Common myeloid progenitor, CD34-positive (primary cell): ENCODE data around the gene ZNF12. TPM values are rescaled to one million over a fixed set of nuclear protein-coding genes. Genes with fewer than 3 reads are reported as not detected.
A peak's percentile ranks its signal among the peaks of the same experiment; 100 is the strongest.
"Not testable (repeated sequence)": the region's sequence is repeated elsewhere in the genome, so short reads cannot be mapped to it uniquely, and the experiment has no call there.

ENCODE experiments used
- CTCF ChIA-PET: fragments of 350-600 bp; sonication (Branson Sonifier 250); formaldehyde crosslinking; loops from one replicate; lab custom pipeline; 2021; ENCODE audit warnings: antibody characterized with exemption; lab: Charles Lee
- POLR2A ChIA-PET: fragments of 350-600 bp; sonication (Branson Sonifier 250); formaldehyde crosslinking; loops from one replicate; lab custom pipeline; 2021; ENCODE audit warnings: antibody characterized with exemption; lab: Charles Lee
- DNase-seq, 3 donors: peaks; one replicate each; pipeline versions ENCODE4 v3.0.0 to v3.0.0-alpha.2; 2013
- H3K27ac ChIP-seq, 2 experiments: 1 replicate in 1 of 2; 2 replicates in 1 of 2; pipeline ENCODE4 v1.7.0; 2013; ENCODE audit warnings: inconsistent platforms in 2 of 2, low read length in 2 of 2, mild to moderate bottlenecking in 2 of 2, low read depth in 1 of 2, moderate library complexity in 1 of 2; ENCODE audit not compliant: severe bottlenecking in 2 of 2, insufficient read depth in 1 of 2, poor library complexity in 1 of 2
- H3K27me3 ChIP-seq, 5 experiments: replicated peaks in 2 of 5; 1 replicate in 3 of 5; 2 replicates in 2 of 5; pipeline versions ENCODE4 v1.6.1 to v1.7.0; 2013; ENCODE audit warnings: low read length in 4 of 5, mild to moderate bottlenecking in 2 of 5, moderate library complexity in 2 of 5, inconsistent platforms in 1 of 5; ENCODE audit not compliant: insufficient read depth in 5 of 5, control insufficient read depth in 4 of 5
- H3K36me3 ChIP-seq, 4 experiments: 1 replicate in 2 of 4; 2 replicates in 2 of 4; pipeline versions ENCODE4 v1.6.1 to v1.7.0; 2013; ENCODE audit warnings: low read length in 3 of 4, control low read depth in 1 of 4, mild to moderate bottlenecking in 1 of 4; ENCODE audit not compliant: control insufficient read depth in 4 of 4, insufficient read depth in 4 of 4
- H3K4me1 ChIP-seq, 4 experiments: 1 replicate in 3 of 4; 2 replicates in 1 of 4; pipeline versions ENCODE4 v1.6.1 to v1.7.1; 2013; ENCODE audit warnings: low read length in 3 of 4, mild to moderate bottlenecking in 3 of 4, control low read depth in 1 of 4, inconsistent platforms in 1 of 4, moderate library complexity in 1 of 4; ENCODE audit not compliant: control insufficient read depth in 4 of 4, insufficient read depth in 4 of 4; ENCODE audit errors: control extremely low read depth in 1 of 4
- H3K4me3 ChIP-seq, 7 experiments: 1 replicate in 4 of 7; 2 replicates in 3 of 7; pipeline versions ENCODE4 v1.5.1 to v1.7.0; 2013; ENCODE audit warnings: mild to moderate bottlenecking in 7 of 7, low read length in 6 of 7, moderate library complexity in 6 of 7, inconsistent platforms in 2 of 7, low read depth in 2 of 7, control low read depth in 1 of 7; ENCODE audit not compliant: insufficient read depth in 4 of 7, control insufficient read depth in 1 of 7; ENCODE audit errors: extremely low read depth in 1 of 7
- H3K9me3 ChIP-seq, 5 experiments: 1 replicate in 4 of 5; 2 replicates in 1 of 5; pipeline versions ENCODE4 v1.6.1 to v1.7.1; 2013; ENCODE audit warnings: low read length in 4 of 5, mild to moderate bottlenecking in 2 of 5, inconsistent platforms in 1 of 5, low read depth in 1 of 5, moderate library complexity in 1 of 5; ENCODE audit not compliant: control insufficient read depth in 4 of 5, insufficient read depth in 2 of 5; ENCODE audit errors: control extremely low read depth in 1 of 5
- WGBS: methylation state at CpG from one replicate; pipeline ENCODE4 v1.1.5; 2013; ENCODE audit not compliant: insufficient coverage; 5-methylcytosine and 5-hydroxymethylcytosine counted together
- polyA plus RNA-seq: library from polyadenylated mRNA; unstranded; fragments of 120-200 nt; gene quantifications from one replicate; pipeline ENCODE4 v1.2.1, GENCODE V29; 2013

Gene ZNF12
- 21.5 TPM for polyA plus RNA-seq

- Histone ChIP-seq H3K4me1 (peaks cover 5 to 20% (median 16%) of the 10 kb centered on the region in 4 experiments), H3K4me3 (peak within 1 kb of the TSS; percentile 79 to 94 (median 85)), H3K36me3 (peaks cover 13 to 28% (median 24%) of the 10 kb centered on the region in 4 experiments), H3K9me3 (peaks cover 0 to 26% (median 16%) of the 10 kb centered on the region in 5 experiments), H3K27ac (peak within 1 kb of the TSS; percentile 86 to 93), H3K27me3 (peaks cover 0 to 7% (median 0%) of the 10 kb centered on the region in 5 experiments)
- peak; percentile 92 to 93 (median 92) for DNase-seq
- POLR2A ChIA-PET: no interaction called here
- CTCF ChIA-PET: no interaction called here
- 2% methylated on average over 62 of the region's 65 CpGs for WGBS
Observed at GRCh38 chr7:6706666-6707407, at the start of gene ZNF12. Gene ZNF12 (minus strand): TSS chr7:6706947. CDS start chr7:6705173, 1,774 bp downstream.

- POLR2A ChIA-PET, H3K9me3 ChIP-seq, H3K36me3 ChIP-seq, H3K27ac ChIP-seq, H3K4me1 ChIP-seq, CTCF ChIA-PET, H3K27me3 ChIP-seq, DNase-seq: not testable (repeated sequence)
- peak within 1 kb of the TSS in 1 of 7 experiments; percentile 10 for H3K4me3 ChIP-seq
- no CpG with 5 or more reads among the region's 38 CpGs for WGBS
Observed at GRCh38 chr7:6753964-6754363, 47.2 kb upstream of the ZNF12 start, which contains the start of gene RSPH10B2. Gene RSPH10B2 (plus strand): TSS chr7:6754103. CDS start chr7:6757678, 3,575 bp downstream.

GRCh38 chr7:6750173-6750572, 43.4 kb upstream of the ZNF12 start:
- H3K27ac ChIP-seq, CTCF ChIA-PET, H3K27me3 ChIP-seq, DNase-seq, H3K9me3 ChIP-seq, H3K4me1 ChIP-seq, H3K36me3 ChIP-seq, POLR2A ChIA-PET, H3K4me3 ChIP-seq: not testable (repeated sequence)
- WGBS: no CpG with 5 or more reads among the region's 6 CpGs

- POLR2A ChIA-PET, H3K4me1 ChIP-seq, CTCF ChIA-PET, H3K27me3 ChIP-seq, H3K27ac ChIP-seq, H3K36me3 ChIP-seq, H3K4me3 ChIP-seq, H3K9me3 ChIP-seq, DNase-seq: not testable (repeated sequence)
- WGBS: no CpG with 5 or more reads among the region's 12 CpGs
Observed at GRCh38 chr7:6749335-6749734, 42.6 kb upstream of the ZNF12 start.

- H3K9me3 ChIP-seq, H3K27me3 ChIP-seq, H3K4me3 ChIP-seq, CTCF ChIA-PET, H3K36me3 ChIP-seq, H3K4me1 ChIP-seq, DNase-seq, H3K27ac ChIP-seq, POLR2A ChIA-PET: not testable (repeated sequence)
- 100% methylated on average over 1 of the region's 12 CpGs for WGBS
Observed at GRCh38 chr7:6744410-6745100, 37.8 kb upstream of the ZNF12 start.

GRCh38 chr7:6738415-6738814, 31.7 kb upstream of the ZNF12 start:
- H3K27ac ChIP-seq, H3K9me3 ChIP-seq, POLR2A ChIA-PET, H3K4me1 ChIP-seq, H3K4me3 ChIP-seq, DNase-seq, H3K27me3 ChIP-seq, CTCF ChIA-PET: not testable (repeated sequence)
- H3K36me3 ChIP-seq: peaks cover 0 to 32% (median 15%) of the 10 kb centered on the region in 4 experiments
- no CpG with 5 or more reads among the region's 11 CpGs for WGBS

- Histone ChIP-seq H3K9me3 (no peaks in the 10 kb centered on the region), H3K4me1 (peaks cover 0 to 13% (median 7%) of the 10 kb centered on the region in 4 experiments), H3K4me3 (peak overlapping the region; percentile 66 to 91 (median 82)), H3K27ac (peak overlapping the region; percentile 77 to 91), H3K27me3 (no peaks in the 10 kb centered on the region), H3K36me3 (peaks cover 0 to 22% (median 4%) of the 10 kb centered on the region in 4 experiments)
- DNase-seq: no peak
- CTCF ChIA-PET: no interaction called here
- POLR2A ChIA-PET: no interaction called here
- WGBS: 2% methylated on average over 18 of the region's 18 CpGs
Observed at GRCh38 chr7:6730343-6730633, 23.5 kb upstream of the ZNF12 start.
